ENCODE results near the gene PARVA.

GRCh38 chr11:12565406-12565805 lies 188.0 kb downstream of the PARVA start:
- TF ChIP-seq CTCF (IDR thresholded peaks at IDR 0.05) (no peak), ZFX (IDR thresholded peaks at IDR 0.05; ENCODE audit: borderline replicate concordance) (no peak)
